ENCODE data around the gene DHFR2. TPM values are rescaled to one million over a fixed set of nuclear protein-coding genes. Genes with fewer than 3 reads are reported as not detected.
"Not testable (repeated sequence)": the region's sequence is repeated elsewhere in the genome, so short reads cannot be mapped to it uniquely, and the experiment has no call there.

Gene DHFR2
- total and polyA plus RNA-seq, 2 donors (not counting 3 experiments of a cell fraction or from before 2014, with no cell fraction given) = 0.65 to 2.2 TPM

DNA sequence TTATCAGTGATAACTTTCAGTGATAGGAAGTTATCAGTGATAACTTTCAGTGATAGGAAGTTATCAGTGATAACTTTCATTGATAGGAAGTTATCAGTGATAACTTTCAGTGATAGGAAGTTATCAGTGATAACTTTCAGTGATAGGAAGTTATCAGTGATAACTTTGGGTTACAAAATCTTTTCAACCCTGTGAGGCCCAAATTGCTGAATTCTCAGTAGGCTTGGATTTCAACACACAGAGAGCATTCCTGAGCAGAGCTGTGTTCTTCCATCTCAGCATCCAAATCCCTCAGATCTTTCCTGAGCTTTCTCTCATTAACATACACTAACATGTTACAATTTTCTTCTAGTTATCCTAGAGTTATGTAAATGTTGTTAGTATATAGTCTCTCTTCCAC lies 47.5 kb upstream of the DHFR2 start:
- intact Hi-C loops (cut with micrococcal nuclease); H2AFZ ChIP-seq (ENCODE audit: low read depth, low read length); FAIRE-seq; H3K27ac ChIP-seq (ENCODE audit: insufficient read depth, low read depth, low read length); POLR2A ChIA-PET; H3K79me2 ChIP-seq (ENCODE audit: control insufficient read depth, insufficient read depth, low read length); H3K9me3 ChIP-seq (replicated peaks; ENCODE audit: control insufficient read depth, insufficient read depth, low read length); DNase-seq (ENCODE audit: low read depth, low spot score); H3K4me3 ChIP-seq (replicated peaks in 1 of 3; ENCODE audit: insufficient read depth in 1 of 3, low read depth in 1 of 3, low read length in 3 of 3); H3K4me2 ChIP-seq (ENCODE audit: insufficient read depth, low read length); H3K27me3 ChIP-seq (ENCODE audit: control insufficient read depth in 2 of 2, insufficient read depth in 2 of 2, low read length in 2 of 2); H3K9me1 ChIP-seq (replicated peaks; ENCODE audit: control insufficient read depth, extremely low read depth, insufficient read depth, low read length); H3K9ac ChIP-seq (replicated peaks; ENCODE audit: extremely low read depth, insufficient read depth, low read length); H3K36me3 ChIP-seq (ENCODE audit: control insufficient read depth in 2 of 2, extremely low read depth in 1 of 2, insufficient read depth in 2 of 2, low read length in 2 of 2); dilution Hi-C loops (cut with MboI; ENCODE audit: extremely low pct_ligation_motif_present, low sequenced_read_pairs); BruUV-seq (replicated peaks); H4K20me1 ChIP-seq (replicated peaks; ENCODE audit: control insufficient read depth, extremely low read depth, insufficient read depth, low read length); H3K4me1 ChIP-seq (ENCODE audit: control insufficient read depth, extremely low read depth, insufficient read depth, low read length); CTCF ChIA-PET: not testable (repeated sequence)
- peak; percentile 11 for TF ChIP-seq GATA2 (IDR thresholded peaks at IDR 0.05; ENCODE audit: insufficient read depth, insufficient read length, low read depth, low read length)

DNA sequence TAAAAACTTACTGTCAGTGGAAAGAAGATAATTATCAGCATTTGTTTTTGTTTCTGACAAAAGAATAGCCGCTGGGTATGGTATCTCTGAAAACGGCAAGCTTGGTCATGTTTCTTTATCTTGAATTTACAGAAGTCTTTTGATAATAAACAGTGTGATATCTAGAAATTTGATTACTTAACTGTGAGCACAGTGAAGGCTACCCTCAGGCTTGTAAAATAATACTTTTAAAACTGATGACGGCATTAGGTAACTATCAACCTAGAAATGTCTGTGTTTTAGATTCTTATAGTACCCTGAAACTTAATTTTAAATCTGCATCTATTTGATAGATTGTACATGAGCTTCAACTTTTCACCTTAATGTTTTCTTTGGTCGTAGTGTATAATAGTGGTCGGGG lies 43.6 kb upstream of the DHFR2 start:
- no peaks in the 10 kb centered on the region for H3K36me3 ChIP-seq (ENCODE audit: control insufficient read depth in 2 of 2, extremely low read depth in 1 of 2, insufficient read depth in 2 of 2, low read length in 2 of 2)
- no peaks in the 10 kb centered on the region for H4K20me1 ChIP-seq (replicated peaks; ENCODE audit: control insufficient read depth, extremely low read depth, insufficient read depth, low read length)
- no TSS peak for BruUV-seq (replicated peaks)
- no peaks in the 10 kb centered on the region for H3K9me1 ChIP-seq (replicated peaks; ENCODE audit: control insufficient read depth, extremely low read depth, insufficient read depth, low read length)
- no peak overlapping the region for H3K9ac ChIP-seq (replicated peaks; ENCODE audit: extremely low read depth, insufficient read depth, low read length)
- DNase-seq (ENCODE audit: low read depth, low spot score) = no peak
- intact Hi-C loops (cut with micrococcal nuclease) (no loop called here), dilution Hi-C loops (cut with MboI; ENCODE audit: extremely low pct_ligation_motif_present, low sequenced_read_pairs) (no loop called here)
- no peaks in the 10 kb centered on the region for H3K27me3 ChIP-seq (ENCODE audit: control insufficient read depth in 2 of 2, insufficient read depth in 2 of 2, low read length in 2 of 2)
- no peaks in the 10 kb centered on the region for H3K4me1 ChIP-seq (ENCODE audit: control insufficient read depth, extremely low read depth, insufficient read depth, low read length)
- POLR2A ChIA-PET = no interaction called here
- no peak for FAIRE-seq
- H2AFZ ChIP-seq (ENCODE audit: low read depth, low read length) = no peak overlapping the region
- CTCF ChIA-PET = no interaction called here
- no peaks in the 10 kb centered on the region for H3K79me2 ChIP-seq (ENCODE audit: control insufficient read depth, insufficient read depth, low read length)
- TF ChIP-seq, protein P1, sequence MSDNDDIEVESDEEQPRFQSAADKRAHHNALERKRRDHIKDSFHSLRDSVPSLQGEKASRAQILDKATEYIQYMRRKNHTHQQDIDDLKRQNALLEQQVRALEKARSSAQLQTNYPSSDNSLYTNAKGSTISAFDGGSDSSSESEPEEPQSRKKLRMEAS (IDR thresholded peaks at IDR 0.05; ENCODE audit: insufficient read depth, insufficient read length) = no peak
- TF ChIP-seq POLR2A (IDR thresholded peaks at IDR 0.05; ENCODE audit: low read depth, low read length) (no peak), JUN (IDR thresholded peaks at IDR 0.05; ENCODE audit: borderline replicate concordance, insufficient read depth, insufficient read length, low read depth) (no peak), POLR2AphosphoS5 (IDR thresholded peaks at IDR 0.05; ENCODE audit: insufficient read depth, low read depth, low read length) (no peak), GATA2 (IDR thresholded peaks at IDR 0.05; ENCODE audit: insufficient read depth, insufficient read length, low read depth, low read length) (no peak), EZH2 (IDR thresholded peaks at IDR 0.05; ENCODE audit: borderline replicate concordance, low read depth, low read length, severe bottlenecking) (no peak), FOS (IDR thresholded peaks at IDR 0.05; ENCODE audit: borderline replicate concordance, insufficient read depth, low read length) (no peak), MYC (IDR thresholded peaks at IDR 0.05; ENCODE audit: low read depth, low read length) (no peak)
- TF ChIP-seq, protein P2, sequence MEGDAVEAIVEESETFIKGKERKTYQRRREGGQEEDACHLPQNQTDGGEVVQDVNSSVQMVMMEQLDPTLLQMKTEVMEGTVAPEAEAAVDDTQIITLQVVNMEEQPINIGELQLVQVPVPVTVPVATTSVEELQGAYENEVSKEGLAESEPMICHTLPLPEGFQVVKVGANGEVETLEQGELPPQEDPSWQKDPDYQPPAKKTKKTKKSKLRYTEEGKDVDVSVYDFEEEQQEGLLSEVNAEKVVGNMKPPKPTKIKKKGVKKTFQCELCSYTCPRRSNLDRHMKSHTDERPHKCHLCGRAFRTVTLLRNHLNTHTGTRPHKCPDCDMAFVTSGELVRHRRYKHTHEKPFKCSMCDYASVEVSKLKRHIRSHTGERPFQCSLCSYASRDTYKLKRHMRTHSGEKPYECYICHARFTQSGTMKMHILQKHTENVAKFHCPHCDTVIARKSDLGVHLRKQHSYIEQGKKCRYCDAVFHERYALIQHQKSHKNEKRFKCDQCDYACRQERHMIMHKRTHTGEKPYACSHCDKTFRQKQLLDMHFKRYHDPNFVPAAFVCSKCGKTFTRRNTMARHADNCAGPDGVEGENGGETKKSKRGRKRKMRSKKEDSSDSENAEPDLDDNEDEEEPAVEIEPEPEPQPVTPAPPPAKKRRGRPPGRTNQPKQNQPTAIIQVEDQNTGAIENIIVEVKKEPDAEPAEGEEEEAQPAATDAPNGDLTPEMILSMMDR (IDR thresholded peaks at IDR 0.05; ENCODE audit: extremely low read depth in 1 of 2, insufficient read depth in 1 of 2, low read depth in 1 of 2, low read length in 2 of 2) = no peak
- no peak overlapping the region for H3K4me3 ChIP-seq (replicated peaks in 1 of 3; ENCODE audit: insufficient read depth in 1 of 3, low read depth in 1 of 3, low read length in 3 of 3)
- no peak overlapping the region for H3K27ac ChIP-seq (ENCODE audit: insufficient read depth, low read depth, low read length)
- H3K9me3 ChIP-seq (replicated peaks; ENCODE audit: control insufficient read depth, insufficient read depth, low read length) = no peaks in the 10 kb centered on the region
- no peak overlapping the region for H3K4me2 ChIP-seq (ENCODE audit: insufficient read depth, low read length)
